Measurements from ENCODE around the gene PTK7. TPM values are rescaled to one million over a fixed set of nuclear protein-coding genes. Genes with fewer than 3 reads are reported as not detected.
"Not testable (repeated sequence)": the region's sequence is repeated elsewhere in the genome, so short reads cannot be mapped to it uniquely, and the experiment has no call there.

PTK7 gene
- total RNA-seq, 1 experiment from 2014 or later = 82.3 TPM

GRCh38 chr6:43117466-43117865, 41.4 kb downstream of the PTK7 start:
- DNase-seq (ENCODE audit: low spot score) = not testable (repeated sequence)

GRCh38 chr6:43119482-43119881, 43.4 kb downstream of the PTK7 start:
- DNase-seq (ENCODE audit: low spot score) = no peak

GRCh38 chr6:43120101-43120763, 44.1 kb downstream of the PTK7 start:
- no peak for DNase-seq (ENCODE audit: low spot score)

- peak; percentile 91 for DNase-seq (ENCODE audit: low spot score)
Measured at GRCh38 chr6:43120944-43121913, 45.1 kb downstream of the PTK7 start.

DNA sequence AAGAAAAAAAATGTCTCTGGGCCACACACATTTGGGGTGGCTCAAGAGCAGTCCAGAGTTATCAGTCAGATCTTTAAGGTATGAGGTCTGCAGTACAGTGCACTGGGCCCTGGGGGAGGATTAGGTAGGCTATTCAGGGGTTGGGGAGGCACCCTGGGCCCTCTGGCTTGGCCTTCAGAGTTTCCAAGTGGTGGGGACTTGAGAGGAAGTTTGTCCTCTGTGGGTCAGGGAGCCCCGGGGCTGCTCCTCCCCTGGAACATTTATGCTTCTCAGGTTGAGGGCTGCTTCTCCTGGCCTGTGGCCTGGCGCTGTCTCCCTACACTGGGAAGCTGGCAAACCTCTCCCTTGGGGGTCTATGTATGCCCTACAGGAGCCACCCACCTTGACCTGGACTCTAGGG, 46.0 kb downstream of the PTK7 start:
- DNase-seq (ENCODE audit: low spot score) = no peak

DNA sequence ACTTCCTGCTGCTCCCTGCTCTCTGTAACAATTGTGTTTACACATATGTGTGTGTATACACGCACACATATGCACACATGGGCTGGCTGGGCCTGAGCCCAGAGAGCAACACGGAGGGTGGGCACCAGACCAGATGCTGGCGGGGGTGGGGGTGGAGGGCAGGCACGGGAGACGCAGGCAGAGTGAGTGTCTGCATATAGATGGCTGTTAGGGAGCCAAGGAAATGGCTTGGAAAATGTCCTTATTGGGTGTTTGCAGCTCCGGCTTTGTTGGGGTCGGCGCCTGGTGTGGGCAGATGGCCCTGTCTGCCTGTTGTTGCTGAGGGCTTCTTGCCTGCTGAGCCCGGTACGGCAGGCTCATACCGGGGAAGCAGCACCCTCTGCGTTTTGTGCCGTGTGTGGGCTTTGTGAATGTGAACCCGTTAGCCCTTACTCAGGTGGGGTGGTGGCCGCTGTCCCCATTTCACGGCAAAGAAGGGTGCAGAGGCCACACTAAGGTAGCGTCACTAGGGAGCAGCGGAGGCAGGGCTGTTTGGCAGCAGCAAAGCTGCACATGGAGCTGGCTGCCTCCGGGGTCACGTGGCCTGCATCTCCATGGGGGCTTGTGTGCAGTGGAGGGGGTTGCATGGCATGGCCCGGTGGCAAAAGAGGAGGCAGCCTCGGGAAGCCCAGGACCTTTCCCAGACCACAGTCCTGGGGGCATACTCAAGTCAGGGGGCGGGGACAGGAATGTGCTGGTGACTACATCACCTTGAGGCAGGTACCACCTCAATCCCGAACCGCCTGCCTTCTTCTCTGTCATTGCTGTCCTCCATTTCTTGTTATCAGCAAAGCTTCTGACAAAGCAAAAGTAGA, 47.6 kb downstream of the PTK7 start:
- no peak for DNase-seq (ENCODE audit: low spot score)

- DNase-seq (ENCODE audit: low spot score) = no peak
Measured at GRCh38 chr6:43124481-43124880, 48.4 kb downstream of the PTK7 start.

DNA sequence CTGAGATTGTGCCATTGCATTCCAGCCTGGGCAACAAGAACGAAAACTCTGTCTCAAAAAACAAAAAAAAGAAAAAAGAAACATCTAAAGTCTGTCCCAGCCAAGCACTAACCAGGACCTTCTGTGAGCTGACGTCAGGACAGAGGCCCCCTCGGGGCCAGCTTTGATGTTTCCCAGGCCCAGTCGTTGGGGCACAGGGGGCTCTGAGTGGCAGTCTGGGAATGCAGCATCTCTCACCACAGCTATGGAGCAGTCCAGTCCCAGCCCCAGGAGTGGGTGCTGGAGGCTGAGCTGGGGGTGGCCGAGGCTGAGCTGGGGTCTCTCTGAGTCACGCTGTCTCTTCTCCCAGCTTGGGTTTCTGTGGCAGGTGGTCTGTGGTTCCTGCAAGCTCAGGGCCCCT, 49.0 kb downstream of the PTK7 start:
- DNase-seq (ENCODE audit: low spot score) = no peak

DNA sequence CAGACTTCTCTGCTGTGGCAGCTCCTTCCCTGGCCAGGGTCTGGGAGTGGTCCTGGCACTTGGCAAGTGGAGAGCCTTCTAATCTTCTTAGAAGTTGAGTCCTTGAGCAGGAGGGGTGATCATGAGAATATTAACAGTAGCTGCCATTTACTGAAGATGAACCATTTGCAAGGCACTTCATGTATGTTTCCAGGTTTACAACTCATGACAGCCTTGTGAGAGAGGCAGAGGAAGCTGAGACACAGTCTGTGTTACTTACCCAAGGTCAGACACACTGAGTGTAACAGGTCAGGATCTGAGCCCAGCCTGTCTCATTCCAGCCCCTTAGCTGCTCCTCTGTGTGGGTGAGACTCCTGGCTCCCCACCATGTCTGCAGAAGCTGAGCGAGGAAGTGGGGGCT, 49.4 kb downstream of the PTK7 start:
- no peak for DNase-seq (ENCODE audit: low spot score)

- DNase-seq (ENCODE audit: low spot score) = no peak
Measured at GRCh38 chr6:43127180-43127579, 51.1 kb downstream of the PTK7 start.

GRCh38 chr6:43127877-43128276, 51.8 kb downstream of the PTK7 start:
- DNase-seq (ENCODE audit: low spot score) = no peak

- no peak for DNase-seq (ENCODE audit: low spot score)
Measured at GRCh38 chr6:43128926-43129325, 52.8 kb downstream of the PTK7 start.

GRCh38 chr6:43129434-43130194, 53.5 kb downstream of the PTK7 start:
- peak; percentile 32 for DNase-seq (ENCODE audit: low spot score)

- no peak for DNase-seq (ENCODE audit: low spot score)
Measured at GRCh38 chr6:43130429-43130828, 54.3 kb downstream of the PTK7 start.

GRCh38 chr6:43131379-43131778, 55.3 kb downstream of the PTK7 start:
- not testable (repeated sequence) for DNase-seq (ENCODE audit: low spot score)

GRCh38 chr6:43138267-43138666, 62.2 kb downstream of the PTK7 start:
- DNase-seq (ENCODE audit: low spot score) = no peak

DNA sequence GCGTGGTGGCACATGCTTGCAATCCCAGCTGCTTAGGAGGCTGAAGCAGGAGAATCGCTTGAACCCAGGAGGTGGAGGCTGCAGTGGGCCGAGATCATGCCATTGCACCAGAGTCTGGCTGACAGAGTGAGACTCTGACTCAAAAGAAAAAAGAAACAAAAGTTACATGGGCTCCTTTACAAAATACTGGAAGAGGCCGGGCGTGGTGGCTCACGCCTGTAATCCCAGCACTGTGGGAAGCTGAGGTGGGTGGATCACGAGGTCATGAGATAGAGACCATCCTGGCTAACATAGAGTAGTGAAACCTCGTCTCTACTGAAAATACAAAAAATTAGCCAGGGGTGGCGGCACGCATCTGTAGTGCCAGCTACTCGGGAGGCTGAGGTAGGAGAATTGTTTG, 63.9 kb downstream of the PTK7 start:
- not testable (repeated sequence) for DNase-seq (ENCODE audit: low spot score)

DNA sequence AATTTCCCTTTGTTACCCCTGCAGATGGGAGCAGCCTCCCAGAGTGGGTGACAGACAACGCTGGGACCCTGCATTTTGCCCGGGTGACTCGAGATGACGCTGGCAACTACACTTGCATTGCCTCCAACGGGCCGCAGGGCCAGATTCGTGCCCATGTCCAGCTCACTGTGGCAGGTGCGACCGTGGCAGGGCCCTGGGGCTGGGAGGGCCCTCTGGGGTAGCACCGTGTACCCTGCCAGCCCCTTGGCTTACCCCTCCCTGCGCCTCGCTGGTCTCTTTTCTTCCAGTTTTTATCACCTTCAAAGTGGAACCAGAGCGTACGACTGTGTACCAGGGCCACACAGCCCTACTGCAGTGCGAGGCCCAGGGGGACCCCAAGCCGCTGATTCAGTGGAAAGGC, 65.5 kb downstream of the PTK7 start:
- DNase-seq (ENCODE audit: low spot score) = no peak

DNA sequence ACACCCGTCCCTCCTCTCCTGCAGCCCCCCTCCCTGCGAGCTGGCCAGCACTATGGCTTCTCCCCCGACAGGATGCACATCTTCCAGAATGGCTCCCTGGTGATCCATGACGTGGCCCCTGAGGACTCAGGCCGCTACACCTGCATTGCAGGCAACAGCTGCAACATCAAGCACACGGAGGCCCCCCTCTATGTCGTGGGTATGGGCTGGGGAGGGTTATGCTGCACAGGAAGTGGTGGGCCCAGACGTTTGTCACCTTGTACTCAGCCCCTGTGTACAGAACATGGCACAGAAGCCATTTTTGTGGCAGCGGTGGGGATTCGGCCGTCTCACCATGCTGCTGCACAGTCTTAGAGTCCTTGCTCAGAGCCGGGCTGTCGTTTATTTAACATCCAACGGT, 66.0 kb downstream of the PTK7 start:
- DNase-seq (ENCODE audit: low spot score) = no peak

- DNase-seq (ENCODE audit: low spot score) = peak; percentile 65
Measured at GRCh38 chr6:43143235-43144128, 67.4 kb downstream of the PTK7 start.
